Stimulated activated CD8-positive, alpha-beta memory T cell treated with anti-CD3 and anti-CD28 coated beads, Interleukin-12 subunit alpha, Interleukin-12 subunit beta, amount 100 ng/mL, for 4 hours (primary cell): ENCODE results near the gene MAPK1.
"Not testable (repeated sequence)": the region's sequence is repeated elsewhere in the genome, so short reads cannot be mapped to it uniquely, and the experiment has no call there.

Experiments
- DNase-seq: peaks from one replicate; pipeline ENCODE4 v3.0.0-alpha.2; 2020; ENCODE audit warnings: low read depth

Gene MAPK1

GRCh38 chr22:21867528-21868266 is at the start of gene MAPK1:
MAPK1 (minus strand) TSS chr22:21867645; CDS start chr22:21867440, 205 bp downstream.
- DNase-seq = peak; percentile 92

- DNase-seq = no peak
Measured at GRCh38 chr22:21916309-21916918, 49.0 kb upstream of the MAPK1 start.

- DNase-seq = no peak
Measured at GRCh38 chr22:21915624-21916308, 48.3 kb upstream of the MAPK1 start.

DNA sequence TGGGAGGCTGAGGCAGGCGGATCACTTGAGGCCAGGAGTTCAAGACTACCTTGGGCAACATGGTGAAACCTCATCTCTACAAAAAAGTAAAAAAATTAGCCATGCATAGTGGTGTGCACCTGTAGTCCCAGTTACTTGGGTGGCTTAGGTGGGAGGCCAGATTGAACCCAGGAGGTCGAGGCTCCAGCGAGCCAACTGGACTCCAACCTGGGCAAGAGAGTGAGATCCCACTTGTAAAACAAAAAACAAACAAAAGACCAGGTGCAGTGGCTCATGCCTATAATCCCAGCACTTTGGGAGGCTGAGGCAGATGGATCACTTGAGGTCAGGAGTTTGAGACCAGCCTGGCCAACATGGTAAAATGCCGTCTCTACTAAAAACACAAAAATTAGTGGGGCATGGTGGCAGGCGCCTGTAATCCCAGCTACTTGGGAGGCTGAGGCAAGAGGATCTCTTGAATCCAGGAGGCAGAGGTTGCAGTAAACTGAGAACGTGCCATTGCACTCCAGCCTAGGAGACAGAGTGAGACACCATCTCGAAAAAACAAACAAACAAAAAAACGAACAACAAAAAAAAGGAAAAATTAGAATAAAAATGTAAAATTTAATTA is 46.7 kb upstream of the MAPK1 start:
- DNase-seq = not testable (repeated sequence)

DNA sequence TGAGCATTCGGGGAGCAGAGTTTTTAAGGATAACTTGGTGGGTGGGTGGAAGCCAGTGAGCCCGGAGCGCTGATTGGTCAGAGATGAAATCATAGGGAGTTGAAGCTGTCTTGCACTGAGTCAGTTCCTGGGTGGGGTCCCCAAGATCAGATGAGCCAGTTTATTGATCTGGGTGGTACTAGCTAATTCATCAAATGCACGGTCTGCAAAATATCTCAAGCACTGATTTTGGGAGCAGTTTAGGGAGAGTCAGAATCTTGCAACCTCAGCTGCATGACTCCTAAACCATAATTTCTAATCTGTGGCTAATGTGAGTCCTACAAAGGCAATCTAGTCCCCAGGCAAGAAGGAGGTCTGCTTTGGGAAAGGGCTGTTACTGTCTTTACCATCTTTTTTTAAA is 42.9 kb upstream of the MAPK1 start:
- not testable (repeated sequence) for DNase-seq

DNA sequence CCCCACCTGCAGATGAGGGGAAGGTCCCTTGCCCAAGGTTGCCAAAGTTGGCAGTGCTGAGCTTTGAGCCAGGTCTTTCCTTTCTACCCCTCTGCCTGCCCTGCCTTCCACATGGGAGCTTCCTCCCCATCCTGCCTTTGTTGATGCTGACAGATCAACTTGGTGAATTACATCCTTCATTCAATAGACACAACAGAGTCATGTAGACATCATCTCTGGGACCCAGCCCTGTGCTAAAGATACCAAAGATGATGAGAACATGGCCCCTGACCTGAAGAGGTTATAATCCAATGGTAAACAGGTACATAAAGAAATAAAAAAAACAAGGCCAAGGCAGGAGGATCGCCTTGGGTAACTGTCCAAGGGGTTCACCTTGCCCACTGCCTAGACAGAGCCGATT is 42.4 kb upstream of the MAPK1 start:
- no peak for DNase-seq

GRCh38 chr22:21907638-21908522 is 40.4 kb upstream of the MAPK1 start:
- DNase-seq = no peak

GRCh38 chr22:21905234-21905633 is 37.8 kb upstream of the MAPK1 start:
- DNase-seq = not testable (repeated sequence)

DNA sequence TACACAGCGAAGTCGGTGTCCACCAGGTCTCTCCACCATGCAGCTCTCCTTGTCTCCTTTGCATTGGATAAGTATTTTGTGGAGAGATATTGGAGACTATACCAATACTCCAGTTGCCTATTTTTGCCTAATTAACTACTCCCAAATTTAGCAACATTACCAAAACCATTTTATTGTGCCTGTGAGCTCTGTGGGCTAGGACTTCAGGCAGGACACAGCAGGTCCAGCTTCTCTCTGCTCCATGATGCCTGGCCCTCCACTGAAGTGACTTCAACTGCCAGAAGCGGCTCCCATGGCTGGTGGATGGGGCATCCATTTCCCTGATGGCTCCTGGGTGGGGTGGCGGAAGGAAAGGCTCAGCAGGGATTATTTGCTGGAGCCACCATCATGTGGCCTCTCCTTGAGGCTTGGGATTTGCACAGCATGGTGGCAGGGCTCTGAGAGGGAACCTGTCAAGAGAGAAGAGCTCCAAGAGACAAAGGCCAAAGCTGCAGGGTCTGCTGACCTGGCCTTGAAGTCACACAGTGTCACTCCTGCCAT is 36.9 kb upstream of the MAPK1 start:
- no peak for DNase-seq

DNA sequence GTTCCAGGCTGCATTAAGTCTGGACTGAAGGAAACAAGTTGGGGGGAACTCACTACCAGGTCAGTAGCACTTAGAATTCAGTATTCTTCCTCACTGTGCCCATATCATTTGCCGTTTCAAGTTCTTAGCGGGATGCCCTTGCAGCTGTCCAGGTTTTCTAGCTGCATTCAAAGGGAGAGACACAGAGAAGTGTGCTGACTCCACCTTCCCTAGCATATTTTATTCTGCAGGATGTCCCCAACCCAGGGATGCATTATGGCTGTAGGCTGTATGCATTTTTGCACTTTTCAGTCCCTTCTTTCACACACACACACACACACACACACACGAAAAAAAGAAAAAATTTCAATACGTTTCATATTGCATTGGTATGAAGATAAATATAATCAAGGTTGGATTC is 35.8 kb upstream of the MAPK1 start:
- DNase-seq = no peak

GRCh38 chr22:21902296-21903087 is 35.0 kb upstream of the MAPK1 start:
- DNase-seq = no peak

- DNase-seq = no peak
Measured at GRCh38 chr22:21898354-21898896, 31.0 kb upstream of the MAPK1 start.

GRCh38 chr22:21896951-21897513 is 29.6 kb upstream of the MAPK1 start:
- DNase-seq = no peak

GRCh38 chr22:21896275-21896674 is 28.8 kb upstream of the MAPK1 start:
- DNase-seq = not testable (repeated sequence)

GRCh38 chr22:21894799-21895198 is 27.4 kb upstream of the MAPK1 start:
- DNase-seq = no peak

- no peak for DNase-seq
Measured at GRCh38 chr22:21889251-21889990, 22.0 kb upstream of the MAPK1 start.

DNA sequence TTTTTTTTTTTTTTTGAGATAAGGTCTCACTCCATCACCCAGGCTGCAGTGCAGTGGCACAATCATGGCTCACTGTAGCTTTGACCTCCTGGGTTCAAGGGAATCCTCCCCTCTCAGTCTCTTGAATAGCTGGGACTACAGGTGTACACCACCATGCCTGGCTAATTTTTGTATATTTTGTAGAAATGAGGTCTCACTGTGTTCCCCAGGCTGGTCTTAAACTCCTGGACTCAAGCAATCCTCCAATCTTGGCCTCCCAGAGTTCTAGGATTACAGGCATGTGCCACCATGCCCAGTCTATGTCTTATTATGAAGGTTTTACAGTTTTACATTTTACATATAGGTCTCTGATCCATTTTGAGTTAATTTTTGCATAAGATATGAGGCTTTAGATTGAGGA is 20.4 kb upstream of the MAPK1 start:
- no peak for DNase-seq

DNA sequence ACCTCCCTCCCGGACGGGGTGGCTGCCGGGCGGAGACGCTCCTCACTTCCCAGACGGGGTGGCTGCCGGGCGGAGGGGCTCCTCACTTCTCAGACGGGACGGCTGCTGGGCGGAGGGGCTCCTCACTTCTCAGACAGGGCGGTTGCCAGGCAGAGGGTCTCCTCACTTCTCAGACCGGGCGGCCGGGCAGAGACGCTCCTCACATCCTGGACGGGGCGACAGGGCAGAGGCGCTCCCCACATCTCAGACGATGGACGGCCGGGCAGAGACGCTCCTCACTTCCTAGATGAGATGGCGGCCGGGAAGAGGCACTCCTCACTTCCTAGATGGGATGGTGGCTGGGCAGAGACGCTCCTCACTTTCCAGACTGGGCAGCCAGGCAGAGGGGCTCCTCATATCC is 16.5 kb upstream of the MAPK1 start:
- DNase-seq = not testable (repeated sequence)

DNA sequence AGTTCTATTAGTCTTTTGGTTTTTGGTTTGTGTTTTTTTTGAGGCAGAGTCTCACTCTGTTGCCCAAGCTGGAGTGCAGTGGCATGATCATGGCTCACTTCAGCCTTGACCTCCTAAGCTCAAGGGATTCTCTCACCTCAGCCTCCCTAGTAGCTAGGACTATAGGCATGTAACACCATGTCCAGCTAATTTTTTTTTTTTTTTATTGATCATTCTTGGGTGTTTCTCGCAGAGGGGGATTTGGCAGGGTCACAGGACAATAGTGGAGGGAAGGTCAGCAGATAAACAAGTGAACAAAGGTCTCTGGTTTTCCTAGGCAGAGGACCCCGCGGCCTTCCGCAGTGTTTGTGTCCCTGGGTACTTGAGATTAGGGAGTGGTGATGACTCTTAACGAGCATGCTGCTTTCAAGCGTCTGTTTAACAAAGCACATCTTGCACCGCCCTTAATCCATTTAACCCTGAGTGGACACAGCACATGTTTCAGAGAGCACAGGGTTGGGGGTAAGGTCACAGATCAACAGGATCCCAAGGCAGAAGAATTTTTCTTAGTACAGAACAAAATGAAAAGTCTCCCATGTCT is 15.4 kb upstream of the MAPK1 start:
- DNase-seq = not testable (repeated sequence)
